ENCODE measurements around the gene STT3B.

The STT3B gene

GRCh38 chr3:31486865-31487533, 45.7 kb upstream of the STT3B start:
- Histone ChIP-seq H3K27ac (ENCODE audit: extremely low read depth, low read depth, low read length) (no peak overlapping the region), H3K4me3 (ENCODE audit: low read depth, low read length) (no peak overlapping the region), H3K36me3 (ENCODE audit: control insufficient read depth in 2 of 2, insufficient read depth in 1 of 2, low read length in 2 of 2) (no peaks in the 10 kb centered on the region), H3K9me3 (ENCODE audit: control insufficient read depth, insufficient read depth, low read depth, low read length) (no peaks in the 10 kb centered on the region), H3K4me1 (ENCODE audit: control insufficient read depth, insufficient read depth, low read length) (no peaks in the 10 kb centered on the region)
- TF ChIP-seq ZNF416 (tag by site-specific recombination; IDR thresholded peaks at IDR 0.05) (no peak), ZNF747 (tag by site-specific recombination; IDR thresholded peaks at IDR 0.05) (no peak)
- TF ChIP-seq, protein P1, sequence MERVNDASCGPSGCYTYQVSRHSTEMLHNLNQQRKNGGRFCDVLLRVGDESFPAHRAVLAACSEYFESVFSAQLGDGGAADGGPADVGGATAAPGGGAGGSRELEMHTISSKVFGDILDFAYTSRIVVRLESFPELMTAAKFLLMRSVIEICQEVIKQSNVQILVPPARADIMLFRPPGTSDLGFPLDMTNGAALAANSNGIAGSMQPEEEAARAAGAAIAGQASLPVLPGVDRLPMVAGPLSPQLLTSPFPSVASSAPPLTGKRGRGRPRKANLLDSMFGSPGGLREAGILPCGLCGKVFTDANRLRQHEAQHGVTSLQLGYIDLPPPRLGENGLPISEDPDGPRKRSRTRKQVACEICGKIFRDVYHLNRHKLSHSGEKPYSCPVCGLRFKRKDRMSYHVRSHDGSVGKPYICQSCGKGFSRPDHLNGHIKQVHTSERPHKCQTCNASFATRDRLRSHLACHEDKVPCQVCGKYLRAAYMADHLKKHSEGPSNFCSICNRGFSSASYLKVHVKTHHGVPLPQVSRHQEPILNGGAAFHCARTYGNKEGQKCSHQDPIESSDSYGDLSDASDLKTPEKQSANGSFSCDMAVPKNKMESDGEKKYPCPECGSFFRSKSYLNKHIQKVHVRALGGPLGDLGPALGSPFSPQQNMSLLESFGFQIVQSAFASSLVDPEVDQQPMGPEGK (tag by site-specific recombination; IDR thresholded peaks at IDR 0.05), result no peak
- POLR2A ChIA-PET, result no interaction called here
- CTCF ChIA-PET, result interaction anchor here (0.6 kb wide), 2 partner anchors 355 to 1596 kb away, joined by 3 read pairs; no protein-coding TSS in a partner anchor

- Histone ChIP-seq H3K27ac (ENCODE audit: extremely low read depth, low read depth, low read length) (no peak overlapping the region), H3K9me3 (ENCODE audit: control insufficient read depth, insufficient read depth, low read depth, low read length) (no peaks in the 10 kb centered on the region), H3K36me3 (ENCODE audit: control insufficient read depth in 2 of 2, insufficient read depth in 1 of 2, low read length in 2 of 2) (no peaks in the 10 kb centered on the region), H3K4me3 (ENCODE audit: low read depth, low read length) (no peak overlapping the region), H3K4me1 (ENCODE audit: control insufficient read depth, insufficient read depth, low read length) (no peaks in the 10 kb centered on the region)
- ChIA-PET POLR2A (no interaction called here), CTCF (no interaction called here)
- TF ChIP-seq ZNF366 (tag by site-specific recombination; conservative IDR thresholded peaks at IDR 0.05), result no peak
- no peak for TF ChIP-seq TCF7L2 (IDR thresholded peaks at IDR 0.05; ENCODE audit: borderline replicate concordance, low read depth, low read length)
- no peak for TF ChIP-seq ZNF560 (tag by site-specific recombination; IDR thresholded peaks at IDR 0.05; ENCODE audit: borderline replicate concordance)
- TF ChIP-seq ZNF23 (tag by site-specific recombination; IDR thresholded peaks at IDR 0.05; ENCODE audit: borderline replicate concordance), result no peak
- no peak for TF ChIP-seq KLF8 (tag by site-specific recombination; IDR thresholded peaks at IDR 0.05)
- TF ChIP-seq, protein P2, sequence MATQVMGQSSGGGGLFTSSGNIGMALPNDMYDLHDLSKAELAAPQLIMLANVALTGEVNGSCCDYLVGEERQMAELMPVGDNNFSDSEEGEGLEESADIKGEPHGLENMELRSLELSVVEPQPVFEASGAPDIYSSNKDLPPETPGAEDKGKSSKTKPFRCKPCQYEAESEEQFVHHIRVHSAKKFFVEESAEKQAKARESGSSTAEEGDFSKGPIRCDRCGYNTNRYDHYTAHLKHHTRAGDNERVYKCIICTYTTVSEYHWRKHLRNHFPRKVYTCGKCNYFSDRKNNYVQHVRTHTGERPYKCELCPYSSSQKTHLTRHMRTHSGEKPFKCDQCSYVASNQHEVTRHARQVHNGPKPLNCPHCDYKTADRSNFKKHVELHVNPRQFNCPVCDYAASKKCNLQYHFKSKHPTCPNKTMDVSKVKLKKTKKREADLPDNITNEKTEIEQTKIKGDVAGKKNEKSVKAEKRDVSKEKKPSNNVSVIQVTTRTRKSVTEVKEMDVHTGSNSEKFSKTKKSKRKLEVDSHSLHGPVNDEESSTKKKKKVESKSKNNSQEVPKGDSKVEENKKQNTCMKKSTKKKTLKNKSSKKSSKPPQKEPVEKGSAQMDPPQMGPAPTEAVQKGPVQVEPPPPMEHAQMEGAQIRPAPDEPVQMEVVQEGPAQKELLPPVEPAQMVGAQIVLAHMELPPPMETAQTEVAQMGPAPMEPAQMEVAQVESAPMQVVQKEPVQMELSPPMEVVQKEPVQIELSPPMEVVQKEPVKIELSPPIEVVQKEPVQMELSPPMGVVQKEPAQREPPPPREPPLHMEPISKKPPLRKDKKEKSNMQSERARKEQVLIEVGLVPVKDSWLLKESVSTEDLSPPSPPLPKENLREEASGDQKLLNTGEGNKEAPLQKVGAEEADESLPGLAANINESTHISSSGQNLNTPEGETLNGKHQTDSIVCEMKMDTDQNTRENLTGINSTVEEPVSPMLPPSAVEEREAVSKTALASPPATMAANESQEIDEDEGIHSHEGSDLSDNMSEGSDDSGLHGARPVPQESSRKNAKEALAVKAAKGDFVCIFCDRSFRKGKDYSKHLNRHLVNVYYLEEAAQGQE (tag by site-specific recombination; IDR thresholded peaks at IDR 0.05), result no peak
These were observed 44.2 kb upstream of the STT3B start for GRCh38 chr3:31488475-31489017.

- CTCF ChIA-PET, result no interaction called here
- Histone ChIP-seq H3K36me3 (ENCODE audit: control insufficient read depth in 2 of 2, insufficient read depth in 1 of 2, low read length in 2 of 2) (no peaks in the 10 kb centered on the region), H3K27ac (ENCODE audit: extremely low read depth, low read depth, low read length) (no peak overlapping the region), H3K9me3 (ENCODE audit: control insufficient read depth, insufficient read depth, low read depth, low read length) (no peaks in the 10 kb centered on the region), H3K4me1 (ENCODE audit: control insufficient read depth, insufficient read depth, low read length) (no peaks in the 10 kb centered on the region), H3K4me3 (ENCODE audit: low read depth, low read length) (no peak overlapping the region)
- POLR2A ChIA-PET, result no interaction called here
- TF ChIP-seq ZNF223 (tag by site-specific recombination; IDR thresholded peaks at IDR 0.05) (no peak), BCL6B (tag by site-specific recombination; IDR thresholded peaks at IDR 0.05) (no peak), ZNF169 (tag by site-specific recombination; IDR thresholded peaks at IDR 0.05) (no peak), ZNF426 (tag by site-specific recombination; IDR thresholded peaks at IDR 0.05) (no peak), ZNF785 (tag by site-specific recombination; IDR thresholded peaks at IDR 0.05) (no peak), ZNF449 (tag by site-specific recombination; IDR thresholded peaks at IDR 0.05) (no peak)
- TF ChIP-seq, protein P3, sequence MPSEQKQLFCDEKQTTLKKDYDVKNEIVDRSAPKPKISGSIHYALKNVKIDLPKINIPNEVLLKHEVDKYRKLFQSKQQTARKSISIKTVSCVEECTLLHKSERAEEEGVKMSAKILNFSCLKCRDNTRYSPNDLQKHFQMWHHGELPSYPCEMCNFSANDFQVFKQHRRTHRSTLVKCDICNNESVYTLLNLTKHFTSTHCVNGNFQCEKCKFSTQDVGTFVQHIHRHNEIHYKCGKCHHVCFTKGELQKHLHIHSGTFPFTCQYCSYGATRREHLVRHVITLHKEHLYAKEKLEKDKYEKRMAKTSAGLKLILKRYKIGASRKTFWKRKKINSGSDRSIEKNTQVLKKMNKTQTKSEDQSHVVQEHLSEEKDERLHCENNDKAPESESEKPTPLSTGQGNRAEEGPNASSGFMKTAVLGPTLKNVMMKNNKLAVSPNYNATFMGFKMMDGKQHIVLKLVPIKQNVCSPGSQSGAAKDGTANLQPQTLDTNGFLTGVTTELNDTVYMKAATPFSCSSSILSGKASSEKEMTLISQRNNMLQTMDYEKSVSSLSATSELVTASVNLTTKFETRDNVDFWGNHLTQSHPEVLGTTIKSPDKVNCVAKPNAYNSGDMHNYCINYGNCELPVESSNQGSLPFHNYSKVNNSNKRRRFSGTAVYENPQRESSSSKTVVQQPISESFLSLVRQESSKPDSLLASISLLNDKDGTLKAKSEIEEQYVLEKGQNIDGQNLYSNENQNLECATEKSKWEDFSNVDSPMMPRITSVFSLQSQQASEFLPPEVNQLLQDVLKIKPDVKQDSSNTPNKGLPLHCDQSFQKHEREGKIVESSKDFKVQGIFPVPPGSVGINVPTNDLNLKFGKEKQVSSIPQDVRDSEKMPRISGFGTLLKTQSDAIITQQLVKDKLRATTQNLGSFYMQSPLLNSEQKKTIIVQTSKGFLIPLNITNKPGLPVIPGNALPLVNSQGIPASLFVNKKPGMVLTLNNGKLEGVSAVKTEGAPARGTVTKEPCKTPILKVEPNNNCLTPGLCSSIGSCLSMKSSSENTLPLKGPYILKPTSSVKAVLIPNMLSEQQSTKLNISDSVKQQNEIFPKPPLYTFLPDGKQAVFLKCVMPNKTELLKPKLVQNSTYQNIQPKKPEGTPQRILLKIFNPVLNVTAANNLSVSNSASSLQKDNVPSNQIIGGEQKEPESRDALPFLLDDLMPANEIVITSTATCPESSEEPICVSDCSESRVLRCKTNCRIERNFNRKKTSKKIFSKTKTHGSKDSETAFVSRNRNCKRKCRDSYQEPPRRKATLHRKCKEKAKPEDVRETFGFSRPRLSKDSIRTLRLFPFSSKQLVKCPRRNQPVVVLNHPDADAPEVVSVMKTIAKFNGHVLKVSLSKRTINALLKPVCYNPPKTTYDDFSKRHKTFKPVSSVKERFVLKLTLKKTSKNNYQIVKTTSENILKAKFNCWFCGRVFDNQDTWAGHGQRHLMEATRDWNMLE (tag by site-specific recombination; conservative IDR thresholded peaks at IDR 0.05; ENCODE audit: low read depth), result no peak
These were observed 42.2 kb upstream of the STT3B start for GRCh38 chr3:31490502-31490901.

Measured in HEK293 (cell line).